ENCODE data around the gene ANO10. TPM values are rescaled to one million over a fixed set of nuclear protein-coding genes. Genes with fewer than 3 reads are reported as not detected.

ANO10 gene
- total and polyA plus RNA-seq, 2 of the 8 experiments (the other 6 are each of a cell fraction or from before 2014, with no cell fraction given): 38.0 to 53.2 TPM

DNA sequence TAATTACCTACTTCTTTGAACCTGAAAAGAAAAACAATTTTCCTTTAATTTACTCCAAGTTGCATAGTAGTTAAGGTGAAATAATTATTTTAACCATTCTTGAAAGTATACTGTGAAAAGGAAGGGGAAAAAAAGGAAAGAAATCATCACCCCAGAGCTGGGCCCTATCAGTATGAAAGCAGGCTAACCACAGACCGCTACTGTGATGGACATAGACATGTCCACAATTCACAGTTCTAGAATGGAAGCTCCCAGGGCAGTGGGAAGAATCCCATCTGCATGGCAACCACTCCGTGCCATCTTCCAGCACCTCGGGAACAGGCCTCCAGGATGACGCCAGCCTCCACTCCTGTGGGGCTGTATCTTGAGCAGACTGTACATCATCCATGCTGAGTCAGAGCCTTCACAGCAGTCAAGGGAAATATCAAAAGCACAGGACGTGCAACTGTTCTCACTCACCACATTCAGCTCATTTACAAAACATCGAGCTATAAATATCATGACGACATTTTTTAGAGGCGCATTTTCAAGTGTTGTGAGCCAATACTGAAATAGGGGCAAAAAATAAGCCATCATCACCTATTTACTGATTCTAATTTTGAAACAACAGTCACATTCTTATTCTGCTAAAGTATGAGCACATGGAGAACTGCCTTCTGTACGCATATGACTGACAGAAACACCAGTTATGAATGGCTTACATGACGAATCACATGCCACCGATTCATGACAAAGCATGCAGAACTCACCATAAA lies 215.7 kb downstream of the ANO10 start (continued):
- TF ChIP-seq, protein P1, sequence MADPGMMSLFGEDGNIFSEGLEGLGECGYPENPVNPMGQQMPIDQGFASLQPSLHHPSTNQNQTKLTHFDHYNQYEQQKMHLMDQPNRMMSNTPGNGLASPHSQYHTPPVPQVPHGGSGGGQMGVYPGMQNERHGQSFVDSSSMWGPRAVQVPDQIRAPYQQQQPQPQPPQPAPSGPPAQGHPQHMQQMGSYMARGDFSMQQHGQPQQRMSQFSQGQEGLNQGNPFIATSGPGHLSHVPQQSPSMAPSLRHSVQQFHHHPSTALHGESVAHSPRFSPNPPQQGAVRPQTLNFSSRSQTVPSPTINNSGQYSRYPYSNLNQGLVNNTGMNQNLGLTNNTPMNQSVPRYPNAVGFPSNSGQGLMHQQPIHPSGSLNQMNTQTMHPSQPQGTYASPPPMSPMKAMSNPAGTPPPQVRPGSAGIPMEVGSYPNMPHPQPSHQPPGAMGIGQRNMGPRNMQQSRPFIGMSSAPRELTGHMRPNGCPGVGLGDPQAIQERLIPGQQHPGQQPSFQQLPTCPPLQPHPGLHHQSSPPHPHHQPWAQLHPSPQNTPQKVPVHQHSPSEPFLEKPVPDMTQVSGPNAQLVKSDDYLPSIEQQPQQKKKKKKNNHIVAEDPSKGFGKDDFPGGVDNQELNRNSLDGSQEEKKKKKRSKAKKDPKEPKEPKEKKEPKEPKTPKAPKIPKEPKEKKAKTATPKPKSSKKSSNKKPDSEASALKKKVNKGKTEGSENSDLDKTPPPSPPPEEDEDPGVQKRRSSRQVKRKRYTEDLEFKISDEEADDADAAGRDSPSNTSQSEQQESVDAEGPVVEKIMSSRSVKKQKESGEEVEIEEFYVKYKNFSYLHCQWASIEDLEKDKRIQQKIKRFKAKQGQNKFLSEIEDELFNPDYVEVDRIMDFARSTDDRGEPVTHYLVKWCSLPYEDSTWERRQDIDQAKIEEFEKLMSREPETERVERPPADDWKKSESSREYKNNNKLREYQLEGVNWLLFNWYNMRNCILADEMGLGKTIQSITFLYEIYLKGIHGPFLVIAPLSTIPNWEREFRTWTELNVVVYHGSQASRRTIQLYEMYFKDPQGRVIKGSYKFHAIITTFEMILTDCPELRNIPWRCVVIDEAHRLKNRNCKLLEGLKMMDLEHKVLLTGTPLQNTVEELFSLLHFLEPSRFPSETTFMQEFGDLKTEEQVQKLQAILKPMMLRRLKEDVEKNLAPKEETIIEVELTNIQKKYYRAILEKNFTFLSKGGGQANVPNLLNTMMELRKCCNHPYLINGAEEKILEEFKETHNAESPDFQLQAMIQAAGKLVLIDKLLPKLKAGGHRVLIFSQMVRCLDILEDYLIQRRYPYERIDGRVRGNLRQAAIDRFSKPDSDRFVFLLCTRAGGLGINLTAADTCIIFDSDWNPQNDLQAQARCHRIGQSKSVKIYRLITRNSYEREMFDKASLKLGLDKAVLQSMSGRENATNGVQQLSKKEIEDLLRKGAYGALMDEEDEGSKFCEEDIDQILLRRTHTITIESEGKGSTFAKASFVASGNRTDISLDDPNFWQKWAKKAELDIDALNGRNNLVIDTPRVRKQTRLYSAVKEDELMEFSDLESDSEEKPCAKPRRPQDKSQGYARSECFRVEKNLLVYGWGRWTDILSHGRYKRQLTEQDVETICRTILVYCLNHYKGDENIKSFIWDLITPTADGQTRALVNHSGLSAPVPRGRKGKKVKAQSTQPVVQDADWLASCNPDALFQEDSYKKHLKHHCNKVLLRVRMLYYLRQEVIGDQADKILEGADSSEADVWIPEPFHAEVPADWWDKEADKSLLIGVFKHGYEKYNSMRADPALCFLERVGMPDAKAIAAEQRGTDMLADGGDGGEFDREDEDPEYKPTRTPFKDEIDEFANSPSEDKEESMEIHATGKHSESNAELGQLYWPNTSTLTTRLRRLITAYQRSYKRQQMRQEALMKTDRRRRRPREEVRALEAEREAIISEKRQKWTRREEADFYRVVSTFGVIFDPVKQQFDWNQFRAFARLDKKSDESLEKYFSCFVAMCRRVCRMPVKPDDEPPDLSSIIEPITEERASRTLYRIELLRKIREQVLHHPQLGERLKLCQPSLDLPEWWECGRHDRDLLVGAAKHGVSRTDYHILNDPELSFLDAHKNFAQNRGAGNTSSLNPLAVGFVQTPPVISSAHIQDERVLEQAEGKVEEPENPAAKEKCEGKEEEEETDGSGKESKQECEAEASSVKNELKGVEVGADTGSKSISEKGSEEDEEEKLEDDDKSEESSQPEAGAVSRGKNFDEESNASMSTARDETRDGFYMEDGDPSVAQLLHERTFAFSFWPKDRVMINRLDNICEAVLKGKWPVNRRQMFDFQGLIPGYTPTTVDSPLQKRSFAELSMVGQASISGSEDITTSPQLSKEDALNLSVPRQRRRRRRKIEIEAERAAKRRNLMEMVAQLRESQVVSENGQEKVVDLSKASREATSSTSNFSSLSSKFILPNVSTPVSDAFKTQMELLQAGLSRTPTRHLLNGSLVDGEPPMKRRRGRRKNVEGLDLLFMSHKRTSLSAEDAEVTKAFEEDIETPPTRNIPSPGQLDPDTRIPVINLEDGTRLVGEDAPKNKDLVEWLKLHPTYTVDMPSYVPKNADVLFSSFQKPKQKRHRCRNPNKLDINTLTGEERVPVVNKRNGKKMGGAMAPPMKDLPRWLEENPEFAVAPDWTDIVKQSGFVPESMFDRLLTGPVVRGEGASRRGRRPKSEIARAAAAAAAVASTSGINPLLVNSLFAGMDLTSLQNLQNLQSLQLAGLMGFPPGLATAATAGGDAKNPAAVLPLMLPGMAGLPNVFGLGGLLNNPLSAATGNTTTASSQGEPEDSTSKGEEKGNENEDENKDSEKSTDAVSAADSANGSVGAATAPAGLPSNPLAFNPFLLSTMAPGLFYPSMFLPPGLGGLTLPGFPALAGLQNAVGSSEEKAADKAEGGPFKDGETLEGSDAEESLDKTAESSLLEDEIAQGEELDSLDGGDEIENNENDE (IDR thresholded peaks at IDR 0.05; ENCODE audit: insufficient replicate concordance, low read length): no peak
- TF ChIP-seq SP2 (IDR thresholded peaks at IDR 0.05; ENCODE audit: low read length) (no peak), JUN (IDR thresholded peaks at IDR 0.05; ENCODE audit: low read depth, low read length) (no peak), MAFK (IDR thresholded peaks at IDR 0.05; ENCODE audit: low read depth, low read length) (no peak), CEBPB (IDR thresholded peaks at IDR 0.05; ENCODE audit: low read depth, low read length) (no peak), SP4 (IDR thresholded peaks at IDR 0.05; ENCODE audit: low read length) (no peak), EP300 (IDR thresholded peaks at IDR 0.05; ENCODE audit: borderline replicate concordance in 1 of 2, low read depth in 2 of 2, low read length in 2 of 2) (no peak), GTF2F1 (IDR thresholded peaks at IDR 0.05; ENCODE audit: borderline replicate concordance, low read depth, low read length) (no peak)
- TF ChIP-seq, protein P2, sequence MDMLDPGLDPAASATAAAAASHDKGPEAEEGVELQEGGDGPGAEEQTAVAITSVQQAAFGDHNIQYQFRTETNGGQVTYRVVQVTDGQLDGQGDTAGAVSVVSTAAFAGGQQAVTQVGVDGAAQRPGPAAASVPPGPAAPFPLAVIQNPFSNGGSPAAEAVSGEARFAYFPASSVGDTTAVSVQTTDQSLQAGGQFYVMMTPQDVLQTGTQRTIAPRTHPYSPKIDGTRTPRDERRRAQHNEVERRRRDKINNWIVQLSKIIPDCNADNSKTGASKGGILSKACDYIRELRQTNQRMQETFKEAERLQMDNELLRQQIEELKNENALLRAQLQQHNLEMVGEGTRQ (IDR thresholded peaks at IDR 0.05; ENCODE audit: low read length): no peak

Data from H1 (cell line).